Suppressor macrophage treated with lipopolysaccharide for 4 hours (primary cell): ENCODE data around the gene LMNTD1.
"Not testable (repeated sequence)": the region's sequence is repeated elsewhere in the genome, so short reads cannot be mapped to it uniquely, and the experiment has no call there.

Experiments
- DNase-seq: peaks from one replicate; pipeline ENCODE4 v3.0.0-alpha.2; 2020

Gene LMNTD1

GRCh38 chr12:25426821-25427220 lies 126.3 kb downstream of the LMNTD1 start:
- not testable (repeated sequence) for DNase-seq
